ENCODE results near the gene DCLK2.

The DCLK2 gene

DNA sequence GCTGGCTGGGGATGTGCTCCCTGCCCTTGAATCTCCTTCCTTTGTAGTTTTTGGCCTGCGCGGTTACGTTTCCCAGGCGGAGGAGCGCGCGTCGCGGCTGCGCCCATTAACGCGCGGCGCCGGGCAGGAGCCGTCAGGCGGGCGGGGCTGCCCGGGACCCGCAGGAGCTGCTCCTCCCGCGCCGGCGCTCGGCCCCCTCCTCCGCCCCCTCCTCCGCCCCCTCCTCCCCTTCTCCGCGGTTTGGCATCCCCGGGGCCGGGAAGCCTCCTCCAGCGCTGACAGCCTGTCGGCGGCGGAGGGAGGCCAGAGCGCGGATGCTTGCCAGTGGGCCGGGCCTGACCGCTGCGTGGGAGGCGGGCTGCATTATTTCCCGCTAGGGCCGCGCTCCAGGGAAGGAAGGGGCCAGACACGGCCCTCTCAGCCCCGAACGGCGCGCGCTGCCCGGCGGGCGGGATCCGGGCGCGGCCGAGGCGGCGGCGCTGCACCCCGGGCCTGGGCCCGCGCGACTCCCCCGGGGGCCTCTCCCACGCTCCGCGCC, at the start of gene DCLK2:
Gene DCLK2, plus strand, starts transcription at position 405 of the 538 bp plus-strand sequence. CDS start 583 bp downstream, outside the sequence.
- peaks cover 2% of the 10 kb centered on the region for H3K9me3 Mint-ChIP-seq
- DNase-seq (ENCODE audit: low spot score in 2 of 2) (peak in 1 of 2 donors; percentile 2), ATAC-seq (peak; percentile 39)
- peak within 1 kb of the TSS; percentile 53 for H3K4me3 Mint-ChIP-seq
- H3K27ac Mint-ChIP-seq, result no peak within 1 kb of the TSS
- no peaks in the 10 kb centered on the region for H3K4me1 Mint-ChIP-seq
- no peaks in the 10 kb centered on the region for H3K36me3 Mint-ChIP-seq

DNA sequence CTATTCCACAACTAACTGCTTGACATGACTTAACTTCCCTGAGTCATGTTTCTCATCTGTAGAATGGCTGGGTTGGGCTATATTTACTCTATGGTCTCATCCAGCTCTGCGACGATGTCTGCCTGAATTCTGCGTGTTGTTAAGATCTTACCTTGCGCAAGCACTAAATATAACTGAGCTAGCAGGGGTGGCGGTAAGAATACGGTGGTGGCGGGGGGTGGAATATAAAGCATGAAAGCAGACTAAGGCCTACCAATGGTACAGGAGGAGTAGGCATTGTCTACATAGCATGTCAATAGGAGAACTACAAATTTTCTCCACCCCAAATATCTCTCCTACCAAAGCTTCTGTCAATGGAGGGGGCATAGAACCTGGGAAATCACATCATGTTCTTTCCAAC, 45.7 kb upstream of the DCLK2 start:
- Mint-ChIP-seq H3K4me1 (no peaks in the 10 kb centered on the region), H3K36me3 (no peaks in the 10 kb centered on the region), H3K9me3 (no peaks in the 10 kb centered on the region), H3K27ac (no peak overlapping the region), H3K4me3 (no peak overlapping the region)
- ATAC-seq (no peak), DNase-seq (ENCODE audit: low spot score in 2 of 2) (no peak)

DNA sequence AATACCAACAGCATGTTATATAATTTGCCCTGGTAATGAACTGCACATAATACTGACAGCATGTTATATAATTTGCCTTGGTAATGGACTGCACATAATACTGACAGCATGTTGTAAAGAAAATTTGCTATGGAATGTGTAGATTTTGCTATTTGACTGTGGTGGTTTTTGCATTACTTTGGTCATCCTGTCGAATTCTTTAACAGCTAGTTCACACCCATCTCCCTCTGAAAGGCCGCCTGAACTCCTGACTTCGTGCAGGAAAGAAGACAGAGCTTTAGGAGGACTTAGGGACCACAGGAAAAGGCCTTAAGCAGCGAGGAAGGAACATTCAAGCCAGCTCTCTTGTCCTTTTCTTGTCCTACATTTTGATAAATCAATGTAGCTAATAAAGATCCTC, 45.2 kb upstream of the DCLK2 start:
- no peak overlapping the region for H3K4me3 Mint-ChIP-seq
- H3K9me3 Mint-ChIP-seq, result no peaks in the 10 kb centered on the region
- H3K36me3 Mint-ChIP-seq, result no peaks in the 10 kb centered on the region
- ATAC-seq, result no peak
- DNase-seq (ENCODE audit: low spot score in 2 of 2), result no peak
- H3K4me1 Mint-ChIP-seq, result no peaks in the 10 kb centered on the region
- no peak overlapping the region for H3K27ac Mint-ChIP-seq

DNA sequence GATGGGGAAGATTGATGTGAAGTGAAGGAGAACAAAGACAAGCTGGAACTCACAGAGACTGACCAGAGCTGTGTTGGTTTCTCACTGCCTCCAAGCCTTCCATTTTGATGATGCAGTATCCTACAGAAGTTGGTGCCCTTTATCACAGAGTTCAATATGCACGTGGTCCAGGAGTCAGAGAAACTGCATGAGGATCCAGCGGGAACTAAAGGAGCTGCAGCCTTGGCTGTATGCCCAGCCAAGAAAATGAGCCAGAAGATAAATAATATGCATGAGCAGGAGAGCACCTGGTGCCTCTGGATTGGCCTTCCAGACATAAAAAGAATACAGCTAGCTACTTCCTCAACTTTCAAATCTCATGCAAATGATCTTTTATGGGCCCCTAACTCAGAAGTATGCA, 44.3 kb upstream of the DCLK2 start:
- no peak for DNase-seq (ENCODE audit: low spot score in 2 of 2)
- no peak overlapping the region for H3K27ac Mint-ChIP-seq

DNA sequence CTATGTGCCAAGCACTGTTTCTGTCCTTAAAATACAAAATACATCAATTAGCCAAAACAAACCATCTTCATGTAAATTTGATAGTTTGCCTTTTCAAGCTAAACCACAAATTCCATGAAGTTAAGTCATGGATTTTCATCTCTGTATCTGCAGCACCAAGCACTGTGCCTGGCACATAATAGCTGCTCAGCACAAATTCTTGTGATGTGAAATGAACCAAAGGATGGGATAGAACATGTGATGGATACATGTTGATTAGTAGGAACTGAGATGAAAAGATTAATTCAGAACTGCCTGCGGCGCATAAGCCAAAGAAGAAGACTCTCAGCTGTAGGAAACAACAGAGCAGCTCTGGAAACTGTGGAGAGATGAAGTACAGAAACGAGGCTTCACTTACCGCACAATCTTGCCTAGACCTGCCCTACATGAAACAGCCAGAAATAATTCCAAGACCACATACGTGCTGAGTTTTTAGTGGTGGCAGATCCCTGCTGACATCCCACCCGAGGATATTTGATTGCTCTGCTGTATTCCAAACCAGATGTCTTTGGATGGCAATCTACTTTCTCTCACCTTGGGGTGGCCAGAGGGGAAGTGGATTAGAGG, 40.9 kb upstream of the DCLK2 start:
- DNase-seq (ENCODE audit: low spot score in 2 of 2), result no peak
- Mint-ChIP-seq H3K4me3 (no peak overlapping the region), H3K9me3 (no peaks in the 10 kb centered on the region), H3K27ac (no peak overlapping the region), H3K4me1 (no peaks in the 10 kb centered on the region), H3K36me3 (no peaks in the 10 kb centered on the region)
- no peak for ATAC-seq

More for the DNA sequence above, 44.3 kb upstream of the DCLK2 start:
- Mint-ChIP-seq H3K9me3 (no peaks in the 10 kb centered on the region), H3K4me1 (no peaks in the 10 kb centered on the region), H3K36me3 (no peaks in the 10 kb centered on the region), H3K4me3 (no peak overlapping the region)
- ATAC-seq, result no peak

DNA sequence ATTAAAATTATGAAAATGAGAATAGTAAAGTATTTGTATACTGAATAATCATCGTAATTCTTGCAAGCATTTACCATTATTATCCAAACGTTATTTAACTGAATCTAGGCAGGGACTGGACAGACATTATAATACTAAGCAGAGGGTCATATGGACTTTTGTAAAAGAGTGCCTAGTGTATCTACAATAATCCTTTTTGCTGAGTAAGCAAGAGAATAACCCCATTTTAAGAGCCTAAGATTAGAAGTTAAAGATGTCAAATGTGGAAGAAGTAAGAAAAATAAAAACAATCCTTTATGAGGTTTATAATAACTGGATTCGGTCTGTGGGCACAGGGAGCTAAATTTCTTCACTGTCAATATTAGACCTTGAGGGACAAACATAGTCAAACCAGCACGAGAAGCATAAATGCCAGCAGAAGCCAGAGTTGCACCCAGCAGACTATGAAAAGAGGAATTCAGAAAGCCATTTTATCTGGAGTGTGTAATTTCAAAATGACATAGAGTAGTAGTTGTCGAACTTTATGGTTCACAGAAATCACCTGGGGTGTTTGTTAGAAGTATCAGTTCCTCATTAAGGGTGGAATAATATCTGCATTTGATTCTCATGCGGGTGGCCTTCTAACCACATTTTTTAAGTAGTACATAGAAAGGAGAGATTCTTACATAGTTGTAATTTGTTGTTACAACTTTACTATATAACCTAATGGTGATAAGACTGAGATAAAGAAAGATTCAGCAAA, 39.7 kb upstream of the DCLK2 start:
- no peak overlapping the region for H3K27ac Mint-ChIP-seq

DNA sequence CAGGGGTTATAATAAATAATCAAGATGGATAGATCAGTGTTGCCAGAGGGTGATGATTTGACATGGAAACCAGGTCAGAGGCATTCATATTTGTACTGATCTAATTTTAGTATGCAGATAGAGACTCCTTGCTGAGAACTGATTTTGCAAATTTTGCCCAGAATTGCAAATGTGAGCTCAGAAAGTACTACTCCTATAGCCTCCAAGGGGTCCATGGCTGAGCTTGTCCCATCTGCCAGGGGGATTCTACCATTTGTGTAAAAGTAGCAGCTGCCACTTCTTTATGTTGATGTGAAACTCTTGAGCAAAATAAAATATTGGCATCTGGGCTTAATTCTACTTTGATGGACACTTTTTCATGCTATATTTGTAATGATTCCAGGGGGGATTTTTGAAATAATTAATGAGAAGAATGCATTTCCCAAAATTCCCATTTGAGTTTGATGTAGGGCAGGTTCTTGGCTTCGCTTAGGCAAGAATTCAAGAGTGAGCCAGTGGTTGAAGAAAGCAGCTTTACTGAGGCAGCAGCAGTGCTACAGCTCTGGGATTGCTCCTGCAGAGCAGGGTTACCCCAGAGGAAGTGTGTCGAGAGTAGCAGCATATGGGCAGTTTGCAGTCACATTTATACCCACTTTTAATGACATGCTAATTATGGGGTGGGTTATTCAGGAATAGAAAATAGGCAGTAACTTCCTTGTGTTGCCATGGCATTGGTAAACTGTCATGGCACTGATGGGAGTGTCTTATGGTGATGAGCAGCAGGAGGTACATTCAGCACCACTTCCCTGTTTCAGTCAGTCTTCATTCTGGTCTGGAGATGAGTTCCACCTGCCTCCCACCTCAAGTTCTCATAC, 38.7 kb upstream of the DCLK2 start:
- Mint-ChIP-seq H3K4me1 (no peaks in the 10 kb centered on the region), H3K27ac (no peak overlapping the region), H3K9me3 (no peaks in the 10 kb centered on the region), H3K36me3 (no peaks in the 10 kb centered on the region), H3K4me3 (no peak overlapping the region)
- ATAC-seq, result no peak
- no peak for DNase-seq (ENCODE audit: low spot score in 2 of 2)

More for the DNA sequence above, 39.7 kb upstream of the DCLK2 start:
- H3K9me3 Mint-ChIP-seq, result no peaks in the 10 kb centered on the region
- no peaks in the 10 kb centered on the region for H3K36me3 Mint-ChIP-seq
- DNase-seq (ENCODE audit: low spot score in 2 of 2) (no peak), ATAC-seq (no peak)
- no peak overlapping the region for H3K4me3 Mint-ChIP-seq
- no peaks in the 10 kb centered on the region for H3K4me1 Mint-ChIP-seq

DNA sequence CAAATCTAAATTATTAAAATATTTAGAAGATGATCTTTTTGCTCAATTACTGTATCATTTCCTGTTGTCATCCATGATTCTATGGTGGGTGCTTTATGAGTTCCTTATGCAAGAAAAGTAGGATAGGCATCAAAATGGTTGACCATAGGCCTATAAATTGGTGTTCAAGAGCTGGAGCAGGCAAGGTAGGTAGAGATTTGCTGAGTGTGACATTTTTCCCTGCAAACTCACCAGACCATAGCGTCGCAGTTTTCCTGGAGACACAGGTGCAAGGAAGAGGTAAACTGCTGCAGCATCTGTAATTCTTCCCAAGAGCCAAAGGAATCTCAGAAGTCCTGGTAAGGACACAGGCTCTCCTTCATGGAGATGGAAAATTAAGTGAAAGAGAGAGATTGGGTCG, 33.7 kb upstream of the DCLK2 start:
- no peak overlapping the region for H3K27ac Mint-ChIP-seq
- H3K4me3 Mint-ChIP-seq, result no peak overlapping the region
- H3K36me3 Mint-ChIP-seq, result no peaks in the 10 kb centered on the region

DNA sequence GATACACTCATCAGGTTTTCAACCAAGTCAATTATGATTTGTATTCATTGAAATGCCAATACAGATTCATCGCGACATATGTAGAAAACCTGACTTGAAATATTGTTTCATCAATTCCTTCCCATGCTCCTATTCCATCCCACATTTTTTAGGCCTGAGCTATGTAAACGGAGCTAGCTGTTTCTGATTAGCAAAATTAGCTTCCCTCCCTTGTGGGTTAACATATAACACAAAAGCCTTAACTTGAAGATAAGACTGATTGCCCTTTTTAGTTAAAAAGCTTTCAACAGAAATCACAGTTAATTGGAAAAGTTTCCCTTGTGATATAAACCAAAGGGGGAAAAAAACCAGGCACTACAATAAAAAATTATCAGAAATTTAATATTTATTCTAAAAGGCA, 32.8 kb upstream of the DCLK2 start:
- H3K4me3 Mint-ChIP-seq, result no peak overlapping the region
- DNase-seq (ENCODE audit: low spot score in 2 of 2), result no peak
- H3K4me1 Mint-ChIP-seq, result no peaks in the 10 kb centered on the region
- H3K9me3 Mint-ChIP-seq, result no peaks in the 10 kb centered on the region
- no peaks in the 10 kb centered on the region for H3K36me3 Mint-ChIP-seq
- H3K27ac Mint-ChIP-seq, result no peak overlapping the region
- no peak for ATAC-seq

More for the DNA sequence above, 33.7 kb upstream of the DCLK2 start:
- Mint-ChIP-seq H3K4me1 (no peaks in the 10 kb centered on the region), H3K9me3 (no peaks in the 10 kb centered on the region)
- no peak for DNase-seq (ENCODE audit: low spot score in 2 of 2)
- ATAC-seq, result no peak

DNA sequence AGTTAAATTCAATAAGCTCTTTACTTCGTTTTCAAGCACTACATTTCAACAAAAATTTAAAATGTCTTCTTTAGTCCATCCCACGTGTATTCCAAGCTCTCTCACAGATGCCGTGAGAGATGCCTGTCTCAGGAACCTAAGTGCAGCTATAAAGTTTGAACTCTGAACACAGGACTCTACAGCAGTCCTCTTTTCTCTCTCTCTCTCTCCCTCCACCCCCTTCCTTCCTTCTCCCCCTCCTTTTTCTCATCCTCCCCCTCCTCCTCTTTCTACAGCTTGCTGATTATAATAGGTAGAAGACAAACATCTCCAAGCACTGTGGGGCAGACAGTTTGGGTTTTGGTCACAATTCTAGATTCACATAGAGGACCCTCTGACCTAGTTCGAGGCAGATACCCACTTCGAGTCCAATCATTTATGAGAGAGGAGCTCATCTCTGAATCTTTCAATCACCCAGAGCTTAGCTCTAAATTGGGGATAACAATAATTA, 31.5 kb upstream of the DCLK2 start:
- Mint-ChIP-seq H3K4me1 (no peaks in the 10 kb centered on the region), H3K36me3 (no peaks in the 10 kb centered on the region), H3K9me3 (no peaks in the 10 kb centered on the region), H3K4me3 (no peak overlapping the region), H3K27ac (no peak overlapping the region)
- ATAC-seq (no peak), DNase-seq (ENCODE audit: low spot score in 2 of 2) (no peak)

DNA sequence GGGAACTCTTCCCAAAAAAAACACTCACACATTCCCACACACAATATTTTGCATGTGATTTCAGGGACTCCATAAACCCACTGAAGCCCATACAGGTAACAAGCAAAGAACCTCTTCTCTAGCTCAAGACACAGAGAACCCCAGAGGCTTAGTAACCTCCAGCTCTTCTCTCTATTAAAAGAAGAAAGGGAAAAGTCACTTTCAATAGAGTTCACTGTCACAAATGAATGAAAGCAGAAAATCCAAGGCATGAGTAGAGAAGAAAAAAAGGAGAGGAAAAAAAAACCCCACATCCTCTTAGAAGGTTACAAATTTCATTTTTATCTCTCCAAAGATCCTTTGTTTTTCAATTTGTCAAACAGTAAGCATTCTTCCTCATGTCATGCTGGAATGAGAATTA, 30.7 kb upstream of the DCLK2 start:
- Mint-ChIP-seq H3K36me3 (no peaks in the 10 kb centered on the region), H3K4me1 (no peaks in the 10 kb centered on the region), H3K4me3 (no peak overlapping the region), H3K9me3 (no peaks in the 10 kb centered on the region), H3K27ac (no peak overlapping the region)
- ATAC-seq (no peak), DNase-seq (ENCODE audit: low spot score in 2 of 2) (no peak)

DNA sequence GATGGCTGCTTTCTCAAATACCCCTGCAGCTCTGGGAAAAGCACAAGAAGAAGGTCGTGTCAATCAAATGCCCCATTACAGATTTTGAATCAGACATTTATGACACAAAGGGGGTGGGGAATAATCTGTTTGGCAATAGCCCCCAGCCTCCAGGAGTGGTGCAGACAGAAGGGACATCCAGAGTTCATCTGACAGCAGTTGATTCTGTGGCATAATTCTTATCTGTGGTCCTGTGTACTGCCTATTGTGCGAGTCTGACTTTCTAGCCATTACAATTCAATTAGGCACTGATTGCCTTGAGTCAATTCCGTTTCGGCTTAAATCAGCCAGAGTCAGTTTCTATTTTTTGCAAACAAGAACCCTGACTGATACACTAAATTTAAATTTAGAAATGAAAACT, 28.6 kb upstream of the DCLK2 start:
- Mint-ChIP-seq H3K27ac (no peak overlapping the region), H3K9me3 (peaks cover 2% of the 10 kb centered on the region), H3K4me1 (no peaks in the 10 kb centered on the region), H3K36me3 (no peaks in the 10 kb centered on the region), H3K4me3 (no peak overlapping the region)
- no peak for DNase-seq (ENCODE audit: low spot score in 2 of 2)
- ATAC-seq, result no peak

DNA sequence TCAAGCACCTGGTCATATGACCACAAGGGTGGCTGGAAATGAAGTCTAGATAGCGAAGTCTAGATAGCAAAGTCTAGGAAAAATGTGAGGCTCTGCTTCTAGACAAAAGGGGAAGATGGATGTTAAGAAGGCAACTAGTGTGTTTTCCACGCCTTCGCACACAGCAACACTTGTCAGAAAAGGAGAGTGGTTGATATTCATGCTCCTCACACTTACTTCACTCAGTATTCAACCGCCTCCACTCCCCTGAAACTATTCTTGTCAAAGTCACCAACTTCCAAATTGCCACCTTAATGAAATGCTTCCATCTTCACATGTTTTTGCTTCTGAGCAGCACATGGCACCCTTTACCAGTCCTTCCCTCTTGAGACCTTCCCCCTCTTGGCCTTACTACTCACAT, 27.7 kb upstream of the DCLK2 start:
- ATAC-seq, result no peak
- H3K4me1 Mint-ChIP-seq, result no peaks in the 10 kb centered on the region
- no peak overlapping the region for H3K4me3 Mint-ChIP-seq
- DNase-seq (ENCODE audit: low spot score in 2 of 2), result no peak
- no peak overlapping the region for H3K27ac Mint-ChIP-seq
- peaks cover 2% of the 10 kb centered on the region for H3K9me3 Mint-ChIP-seq
- no peaks in the 10 kb centered on the region for H3K36me3 Mint-ChIP-seq

DNA sequence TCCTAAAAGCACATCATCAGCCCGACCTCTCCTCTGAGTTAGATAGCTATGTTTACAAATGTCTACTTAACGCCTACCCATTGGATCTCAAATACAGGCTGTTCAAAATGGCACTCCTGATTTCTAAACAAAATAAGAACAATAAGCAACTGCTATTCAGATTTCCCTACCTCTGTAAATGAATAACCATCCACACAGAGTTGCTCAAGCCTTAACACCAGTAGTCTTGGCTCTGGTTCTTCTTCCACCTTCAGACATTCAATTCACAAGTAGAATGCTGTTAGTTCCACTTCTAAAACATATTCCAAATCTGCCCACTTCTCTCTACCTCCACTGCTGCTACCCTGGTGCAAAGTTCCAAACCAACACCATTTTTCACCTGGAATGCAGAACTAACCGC, 27.1 kb upstream of the DCLK2 start:
- ATAC-seq (no peak), DNase-seq (ENCODE audit: low spot score in 2 of 2) (no peak)
- Mint-ChIP-seq H3K4me3 (no peak overlapping the region), H3K36me3 (no peaks in the 10 kb centered on the region), H3K27ac (no peak overlapping the region), H3K4me1 (no peaks in the 10 kb centered on the region), H3K9me3 (peaks cover 2% of the 10 kb centered on the region)

DNA sequence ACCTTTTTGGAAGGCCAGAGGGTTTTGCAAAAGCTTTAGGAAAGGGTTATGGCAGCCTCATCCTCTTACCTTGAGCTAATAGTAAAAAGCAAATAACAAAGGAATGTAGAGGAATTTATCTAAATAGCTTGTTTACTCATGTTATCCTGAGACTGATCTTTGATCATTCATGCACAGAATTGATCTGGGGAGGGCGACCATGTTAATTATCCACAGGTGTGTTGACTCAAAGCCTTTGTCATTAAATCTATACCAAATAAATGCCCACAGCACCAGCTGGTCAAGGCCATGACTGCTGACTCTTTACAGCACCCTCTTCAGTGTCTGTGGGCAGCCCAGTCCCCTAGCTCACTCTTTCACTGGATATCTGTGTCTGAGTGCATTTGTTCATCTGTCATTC, 22.8 kb upstream of the DCLK2 start:
- H3K9me3 Mint-ChIP-seq, result peaks cover 4% of the 10 kb centered on the region

More for the DNA sequence above, 22.8 kb upstream of the DCLK2 start:
- no peak for DNase-seq (ENCODE audit: low spot score in 2 of 2)
- Mint-ChIP-seq H3K36me3 (no peaks in the 10 kb centered on the region), H3K27ac (no peak overlapping the region), H3K4me3 (no peak overlapping the region), H3K4me1 (no peaks in the 10 kb centered on the region)
- ATAC-seq, result no peak
